ENCODE data around the gene IFNGR2. TPM values are rescaled to one million over a fixed set of nuclear protein-coding genes. Genes with fewer than 3 reads are reported as not detected.

The IFNGR2 gene
- total and polyA plus RNA-seq, 2 of the 4 experiments (the other 2 are of a cell fraction) = 66.0 to 73.8 TPM

- H4K91ac ChIP-seq (ENCODE audit: insufficient read depth, low read depth, low read length) = no peak overlapping the region
- no peaks in the 10 kb centered on the region for H4K20me1 ChIP-seq (ENCODE audit: insufficient read depth, low read length)
- dilution Hi-C loops (cut with HindIII; ENCODE audit: low sequenced_read_pairs, unreplicated experiment) = no loop called here
- no peaks in the 10 kb centered on the region for H3K9me3 ChIP-seq (ENCODE audit: control insufficient read depth, insufficient read depth, low read length)
- H3K4me1 ChIP-seq (ENCODE audit: control insufficient read depth, insufficient read depth, low read length) = peaks cover 8% of the 10 kb centered on the region
- H3K27me3 ChIP-seq (ENCODE audit: control insufficient read depth, insufficient read depth, low read length) = peaks cover 6% of the 10 kb centered on the region
- ChIA-PET CTCF (no interaction called here), POLR2A (ENCODE audit: unreplicated experiment) (no interaction called here)
- H3K4me2 ChIP-seq (ENCODE audit: low read depth, low read length) = no peak overlapping the region
- H2BK20ac ChIP-seq (ENCODE audit: low read depth, low read length) = no peak overlapping the region
- H3K9ac ChIP-seq (ENCODE audit: low read depth, low read length) = no peak overlapping the region
- TF ChIP-seq NFE2L2 (IDR thresholded peaks at IDR 0.05; ENCODE audit: low read depth, low read length) (no peak), MAFK (IDR thresholded peaks at IDR 0.05; ENCODE audit: low read depth, low read length) (peak; percentile 59)
- in situ Hi-C loops (cut with MboI; ENCODE audit: low sequenced_read_pairs) = no loop called here
- no peak overlapping the region for H2BK5ac ChIP-seq (ENCODE audit: low read depth, low read length, poor library complexity, severe bottlenecking)
- no peak overlapping the region for H3K4ac ChIP-seq (ENCODE audit: low read depth, low read length)
- no peak overlapping the region; the same call in 2 of the 3 replicates for H2BK15ac ChIP-seq (ENCODE audit: low read depth, low read length)
- ATAC-seq (ENCODE audit: low read depth) = no peak
- H2AK9ac ChIP-seq (replicated peaks; ENCODE audit: low read depth, low read length, poor library complexity) = no peak overlapping the region
- H2AFZ ChIP-seq (replicated peaks; ENCODE audit: low read length, poor library complexity) = no peak overlapping the region
- no peak overlapping the region for H4K8ac ChIP-seq (ENCODE audit: low read depth in 2 of 2, low read length in 2 of 2)
- no peak overlapping the region for H2BK120ac ChIP-seq (ENCODE audit: low read depth, low read length)
- H3K9me1 ChIP-seq (ENCODE audit: insufficient read depth, low read length) = no peaks in the 10 kb centered on the region; the same call in 1 of the 2 replicates
- BruUV-seq (replicated peaks) = no TSS peak
- no peak overlapping the region for H3K27ac ChIP-seq (ENCODE audit: insufficient read depth, low read length)
- DNase-seq = no peak
- no peak overlapping the region for H4K5ac ChIP-seq (ENCODE audit: low read depth, low read length)
- H3K79me1 ChIP-seq (ENCODE audit: low read depth in 1 of 2, low read length in 2 of 2) = no peaks in the 10 kb centered on the region
- H3K36me3 ChIP-seq (ENCODE audit: control insufficient read depth, insufficient read depth, low read length) = no peaks in the 10 kb centered on the region
- no peak overlapping the region for H2AK5ac ChIP-seq (ENCODE audit: low read depth, low read length)
- WGBS, 2 experiments (ENCODE audit: extremely low coverage in 2 of 2, insufficient read length in 1 of 2) = 81% methylated on average over 4 of the region's 8 CpGs; no CpG with 5 or more reads in 1 of the 2 experiments
- intact Hi-C loops (cut with micrococcal nuclease) = no loop called here
- H3K14ac ChIP-seq (replicated peaks; ENCODE audit: low read depth, low read length) = no peak overlapping the region
- no peak overlapping the region for H3K23ac ChIP-seq (ENCODE audit: low read depth, low read length)
- H3K18ac ChIP-seq (ENCODE audit: low read depth, low read length) = no peak overlapping the region
- no peak overlapping the region for H3K56ac ChIP-seq (ENCODE audit: extremely low read depth, insufficient read depth, low read length)
- H3K4me3 ChIP-seq (ENCODE audit: insufficient read depth, low read depth, low read length) = no peak overlapping the region
These were observed 9.0 kb upstream of the IFNGR2 start for GRCh38 chr21:33394260-33394659.
